ENCODE results near the gene LRRC8E.
A peak's percentile ranks its signal among the peaks of the same experiment; 100 is the strongest.

Gene LRRC8E

GRCh38 chr19:7933828-7934725 lies 45.8 kb downstream of the LRRC8E start:
- DNase-seq: no peak

DNA sequence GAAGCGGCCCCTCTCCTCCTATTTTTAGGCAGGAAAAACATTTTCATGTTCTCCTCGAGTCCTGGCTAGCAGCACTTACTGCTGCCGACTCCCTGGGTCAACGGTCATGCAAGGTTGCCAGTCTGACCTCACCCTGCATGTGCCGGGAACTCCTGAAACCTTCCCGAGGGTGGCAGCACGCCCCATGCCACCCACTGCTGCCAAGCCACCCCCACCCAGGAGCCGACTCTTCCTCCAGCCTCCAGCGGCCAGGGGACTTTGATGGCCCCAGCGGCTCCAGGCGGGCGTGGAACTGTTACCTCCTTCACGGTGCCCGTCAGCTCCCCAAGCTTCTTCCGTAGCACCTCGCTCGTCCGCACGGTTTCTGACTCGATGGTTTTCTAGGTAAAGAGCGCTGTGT lies 46.5 kb downstream of the LRRC8E start:
- DNase-seq: no peak

DNA sequence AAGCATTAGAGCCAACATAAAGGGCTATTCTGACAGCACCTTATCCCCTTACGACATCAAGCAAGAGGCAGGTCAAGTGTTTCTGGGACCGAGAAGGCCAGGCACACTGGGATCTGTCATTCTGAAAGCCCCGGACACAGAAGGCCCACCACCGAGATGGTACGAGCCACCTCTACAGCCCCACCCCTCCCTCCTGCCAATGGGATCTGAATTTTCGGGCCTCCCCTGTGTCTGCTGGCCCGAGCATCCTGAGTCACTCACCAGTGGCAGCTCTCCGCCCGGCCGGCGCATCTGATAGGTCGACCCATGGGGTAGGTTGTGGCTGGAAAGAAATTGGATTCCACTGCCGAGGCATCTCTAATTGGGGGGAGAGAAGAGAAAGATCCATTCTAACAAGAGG lies 52.5 kb downstream of the LRRC8E start:
- no peak for DNase-seq

DNA sequence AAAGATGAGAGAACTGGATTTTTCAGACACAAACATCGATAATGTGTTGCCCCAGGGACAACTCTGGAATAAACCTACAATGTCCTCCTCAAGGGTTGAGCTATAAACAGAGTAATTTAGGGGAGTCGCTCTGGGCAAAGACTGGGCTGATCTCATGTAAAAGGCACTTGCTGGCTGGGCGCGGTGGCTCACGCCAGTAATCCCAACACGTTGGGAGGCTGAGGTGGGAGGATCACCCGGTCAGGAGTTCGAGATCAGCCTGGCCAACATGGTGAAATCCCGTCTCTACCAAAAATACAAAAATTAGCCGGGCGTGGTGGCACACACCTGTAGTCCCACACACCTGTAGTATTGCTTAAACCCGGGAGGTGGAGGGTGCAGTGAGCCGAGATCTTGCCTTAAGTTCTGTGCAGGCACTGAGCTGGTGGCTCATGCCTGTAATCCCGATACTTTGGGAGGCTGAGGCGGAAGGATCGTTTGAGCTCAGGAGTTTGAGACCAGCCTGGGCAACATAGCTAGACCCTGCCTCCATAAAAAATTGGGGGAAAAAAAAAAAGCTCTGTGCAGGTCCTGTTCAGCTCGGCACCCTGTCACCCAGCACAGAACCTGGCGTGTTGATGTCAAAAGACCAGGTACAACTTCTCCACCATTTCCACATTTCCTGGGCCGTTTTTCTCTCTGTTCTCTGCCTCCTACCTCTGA lies 53.7 kb downstream of the LRRC8E start:
- DNase-seq: no peak

DNA sequence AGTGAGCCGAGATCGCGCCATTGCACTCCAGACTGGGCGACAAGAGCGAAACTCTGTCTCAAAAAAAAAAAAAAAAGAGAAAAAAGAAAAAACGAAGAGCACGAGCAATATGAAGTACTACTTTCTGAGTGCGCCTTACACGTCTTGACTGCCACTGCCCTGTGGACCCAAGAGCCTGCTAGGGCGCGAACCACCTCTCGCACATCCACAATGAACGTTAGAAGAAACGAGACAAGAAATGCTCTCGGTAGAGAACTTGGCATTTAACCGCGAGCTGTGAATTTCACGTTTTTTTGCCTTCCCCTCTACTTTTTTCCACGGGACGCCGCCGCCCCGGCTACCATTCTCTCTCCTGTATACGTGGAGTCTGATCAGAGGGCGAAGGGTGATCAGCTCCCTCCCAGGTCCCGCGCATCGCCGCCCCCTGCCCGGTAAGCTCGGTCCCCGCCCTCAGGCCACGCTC lies 54.7 kb downstream of the LRRC8E start:
- no peak for DNase-seq

GRCh38 chr19:7943444-7944176 lies 55.3 kb downstream of the LRRC8E start, which contains the start of gene TIMM44:
TSS of gene TIMM44 (minus strand) at chr19:7943666. CDS start at chr19:7943651, 15 bp downstream.
- peak; percentile 98 for DNase-seq

- DNase-seq: peak; percentile 96
Observed at GRCh38 chr19:7944177-7944761, 56.0 kb downstream of the LRRC8E start.

DNA sequence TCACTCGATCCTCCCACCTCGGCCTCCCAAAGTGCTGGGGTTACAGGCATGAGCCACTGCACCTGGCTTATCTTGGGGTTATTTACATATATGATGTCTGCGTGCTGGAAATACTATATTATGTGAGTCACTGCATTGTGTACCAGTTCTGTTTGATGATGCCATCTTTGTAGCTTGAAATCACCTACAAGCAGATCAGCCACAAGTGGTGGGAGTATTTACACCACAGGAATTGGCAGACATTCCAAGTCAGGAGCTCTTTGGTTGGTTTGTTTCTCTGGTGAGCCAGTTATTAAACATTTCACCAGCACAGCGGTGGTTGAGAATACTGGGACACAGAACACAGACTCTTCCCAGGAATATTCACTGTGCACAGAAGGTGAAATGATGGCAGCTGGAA lies 59.6 kb downstream of the LRRC8E start:
- no peak for DNase-seq

Data from retina (tissue), 1 donor.